Stimulated activated CD8-positive, alpha-beta memory T cell treated with anti-CD3 and anti-CD28 coated beads, Interleukin-15, amount 100 ng/mL, for 4 hours (primary cell): Measurements from ENCODE around the gene TPRG1.

Experiments used
- DNase-seq, 2 donors: peaks; one replicate each; pipeline ENCODE4 v3.0.0-alpha.2; 2020; ENCODE audit warnings: low read depth in 2 of 2

TPRG1 gene

GRCh38 chr3:189165092-189165612 lies 6.6 kb upstream of the TPRG1 start:
- no peak for DNase-seq

- no peak for DNase-seq
Measured at GRCh38 chr3:189166321-189166720, 5.5 kb upstream of the TPRG1 start.

DNA sequence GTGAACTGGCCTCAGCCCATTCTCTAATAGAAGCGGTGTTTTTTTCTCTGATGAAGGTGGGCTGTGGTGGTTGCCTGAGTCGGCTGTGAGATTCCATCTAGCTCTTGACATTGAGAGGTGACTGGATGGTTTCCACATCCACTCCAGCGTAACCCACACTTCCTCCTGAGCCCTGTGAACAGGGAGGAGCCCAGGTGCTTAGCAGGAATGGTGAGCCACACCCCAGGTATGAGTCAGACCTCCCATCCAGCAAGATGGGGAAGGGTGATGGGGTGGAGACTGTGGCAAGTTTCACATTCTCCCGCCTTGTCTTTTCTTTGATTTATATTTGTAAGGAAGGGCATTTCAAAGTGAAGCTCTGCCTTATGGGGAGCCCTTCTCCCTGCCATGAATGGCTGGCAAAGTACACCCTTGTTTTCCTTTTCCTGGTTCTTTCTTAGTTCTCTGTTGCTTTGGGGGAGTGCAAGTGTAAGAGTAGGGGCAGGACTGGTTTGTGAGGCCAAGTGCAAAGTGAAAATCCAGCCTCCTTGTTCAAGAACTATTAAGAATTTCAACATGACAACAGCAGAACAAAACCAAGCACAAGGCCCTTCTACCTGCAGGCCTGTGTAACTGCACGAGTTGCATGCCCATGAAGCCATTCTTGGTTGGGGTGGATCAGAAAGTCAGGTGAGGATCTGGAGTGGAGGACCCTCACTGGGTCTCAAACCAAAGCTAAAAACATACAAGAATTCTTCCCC lies 4.6 kb upstream of the TPRG1 start:
- DNase-seq: no peak

GRCh38 chr3:189168711-189169110 lies 3.1 kb upstream of the TPRG1 start:
- no peak for DNase-seq

DNA sequence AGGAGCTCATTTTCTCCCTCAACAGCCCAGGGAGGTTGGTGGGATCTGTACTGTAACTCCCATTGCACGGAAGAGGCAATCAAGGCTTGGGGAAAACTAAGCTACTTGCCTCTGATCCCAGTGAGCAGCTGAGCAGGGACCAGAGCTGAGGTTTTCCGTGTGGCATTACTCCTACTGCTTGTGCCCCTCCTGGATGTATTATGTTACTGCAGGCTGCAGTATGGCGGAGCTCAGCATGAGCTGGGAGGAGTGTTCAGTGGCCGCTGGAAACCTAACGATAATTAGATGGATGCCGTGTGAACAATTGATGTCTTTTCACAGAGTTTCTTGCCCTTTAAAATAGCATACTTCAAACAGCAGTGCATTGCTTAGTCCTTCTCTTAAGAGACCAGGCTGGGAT lies 2.0 kb upstream of the TPRG1 start:
- DNase-seq: no peak

DNA sequence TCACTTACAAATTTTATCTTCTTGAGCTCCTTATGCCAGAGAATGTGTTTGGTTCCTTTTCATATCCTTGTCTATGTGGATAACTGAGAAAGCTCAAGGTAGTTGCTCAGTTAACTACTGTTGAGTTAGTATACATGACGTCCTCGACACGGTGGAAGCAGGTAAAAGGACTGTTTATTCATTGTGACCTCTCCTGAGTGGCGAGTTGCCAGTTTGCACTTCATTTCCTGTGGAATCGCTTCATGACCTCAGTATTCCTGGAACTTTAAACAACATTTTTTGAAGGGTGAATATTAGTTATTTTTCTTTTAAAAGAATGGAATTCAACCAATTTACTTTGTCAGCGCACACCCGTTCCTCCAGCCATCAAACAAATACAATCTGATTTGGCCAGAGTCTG lies 1.2 kb upstream of the TPRG1 start:
- no peak for DNase-seq

DNA sequence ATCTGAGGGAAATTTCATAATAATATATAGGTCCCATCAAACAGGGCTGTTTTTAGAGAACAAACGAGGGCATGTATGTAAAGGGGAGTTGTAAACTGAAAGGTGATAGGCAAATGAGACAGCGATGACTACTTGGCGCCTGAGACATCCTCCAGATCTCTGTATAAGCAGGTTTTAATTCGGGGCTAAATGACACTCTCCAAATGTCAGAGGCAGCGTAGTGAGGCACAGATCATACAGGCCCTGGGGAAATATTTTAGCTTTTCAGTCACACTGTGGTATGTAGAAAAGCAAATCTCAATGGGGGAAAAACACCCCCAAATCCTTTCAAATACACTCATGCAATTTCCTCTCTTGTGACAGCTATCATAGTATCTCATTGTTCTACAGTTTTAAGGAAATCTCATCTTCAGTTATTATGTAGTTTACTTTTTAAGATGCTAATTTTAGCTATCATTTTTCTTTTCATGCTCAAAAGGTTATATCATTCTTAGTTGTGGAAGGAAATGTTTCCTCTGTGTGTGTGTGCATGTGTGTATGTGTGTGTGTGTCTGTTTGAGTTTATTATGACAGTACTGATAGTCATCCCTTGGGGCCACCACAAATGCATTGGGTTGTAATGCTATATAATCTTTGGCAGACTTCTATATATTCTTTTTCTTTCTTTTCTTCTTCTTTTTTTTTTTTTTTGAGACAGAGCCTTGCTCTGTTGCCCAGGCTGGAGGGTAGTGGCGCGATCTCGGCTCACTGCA lies 1.1 kb downstream of the TPRG1 start:
- DNase-seq: no peak

GRCh38 chr3:189184566-189184965 lies 12.8 kb downstream of the TPRG1 start:
- DNase-seq: no peak

DNA sequence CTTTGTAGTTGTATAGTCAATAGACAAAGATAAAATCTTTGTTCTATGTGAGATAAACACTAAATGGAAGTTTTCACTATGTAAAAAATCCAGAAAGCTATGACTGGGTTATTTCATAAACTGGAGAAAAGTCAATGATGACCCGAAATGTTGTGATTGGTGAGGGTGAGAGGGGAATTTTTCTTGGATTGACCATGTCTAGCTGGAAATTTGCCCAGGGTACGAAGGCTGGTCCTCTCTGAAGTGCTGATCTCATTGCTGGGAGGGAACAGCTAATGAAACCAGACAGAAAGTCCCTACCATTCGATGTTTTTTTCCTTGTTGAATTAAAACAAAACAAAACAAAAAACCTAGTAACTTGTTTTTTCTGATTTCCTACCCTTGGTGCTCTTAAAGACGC lies 14.3 kb downstream of the TPRG1 start:
- no peak for DNase-seq

DNA sequence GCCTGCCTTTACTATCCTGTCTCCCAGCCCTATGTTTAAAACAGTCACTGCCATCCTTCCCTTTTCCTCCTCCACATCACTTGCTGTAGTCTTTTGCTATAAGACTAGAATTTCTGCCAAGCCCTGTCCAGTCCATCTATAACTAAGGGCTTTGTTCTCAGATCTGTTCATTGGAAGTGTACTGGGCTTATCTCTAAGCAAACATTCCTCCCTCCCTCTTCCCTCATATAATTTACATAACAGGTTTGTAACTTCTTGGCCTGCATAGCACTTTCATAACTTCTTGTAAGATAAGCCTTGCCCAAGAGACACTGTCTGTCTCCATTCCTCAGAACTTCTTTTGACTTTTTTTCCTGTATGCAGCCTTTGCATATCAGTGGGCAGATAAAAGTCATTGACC lies 16.7 kb downstream of the TPRG1 start:
- DNase-seq: no peak

GRCh38 chr3:189192725-189193124 lies 21.0 kb downstream of the TPRG1 start:
- DNase-seq: no peak

DNA sequence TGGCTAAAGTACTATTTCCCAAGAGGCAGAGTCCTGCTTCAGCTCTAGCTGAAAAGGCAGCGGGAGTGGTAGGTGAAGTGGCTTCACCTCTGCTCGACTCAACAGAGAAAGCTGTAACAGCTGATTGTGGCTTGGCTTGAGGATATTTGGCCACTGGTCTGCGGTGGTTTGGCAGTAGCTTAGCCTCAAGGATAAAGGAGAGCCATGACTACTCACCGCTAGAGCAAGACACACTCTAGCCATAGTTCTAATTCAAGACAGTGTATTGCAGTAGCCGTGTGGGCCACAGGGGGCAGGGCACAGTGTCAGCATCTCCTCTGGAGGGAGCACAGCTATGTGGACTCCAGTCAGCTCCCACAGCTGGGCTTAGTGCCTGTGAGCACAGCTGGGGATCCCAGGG lies 23.5 kb downstream of the TPRG1 start:
- no peak for DNase-seq

- DNase-seq: no peak
Measured at GRCh38 chr3:189202106-189202505, 30.3 kb downstream of the TPRG1 start.

DNA sequence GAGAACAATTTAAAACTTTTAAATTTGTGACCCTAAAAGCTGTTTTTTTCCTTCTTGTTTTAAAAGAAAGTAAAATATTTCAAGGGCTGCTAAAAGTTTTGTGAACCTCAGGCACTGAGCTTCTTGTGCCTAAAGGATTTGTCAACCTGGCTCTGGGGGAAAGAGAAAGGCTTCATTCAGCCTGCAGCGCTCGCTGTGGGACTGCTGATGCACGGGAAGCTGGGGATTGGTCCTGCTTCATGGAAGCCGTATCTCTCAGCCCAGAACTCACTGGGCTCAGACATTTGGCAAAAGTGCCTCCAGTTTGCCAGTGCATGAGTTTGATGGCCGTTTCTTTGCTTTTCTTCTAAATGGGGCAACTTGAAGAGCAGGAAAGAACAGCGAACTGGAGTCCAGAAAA lies 30.8 kb downstream of the TPRG1 start:
- no peak for DNase-seq

DNA sequence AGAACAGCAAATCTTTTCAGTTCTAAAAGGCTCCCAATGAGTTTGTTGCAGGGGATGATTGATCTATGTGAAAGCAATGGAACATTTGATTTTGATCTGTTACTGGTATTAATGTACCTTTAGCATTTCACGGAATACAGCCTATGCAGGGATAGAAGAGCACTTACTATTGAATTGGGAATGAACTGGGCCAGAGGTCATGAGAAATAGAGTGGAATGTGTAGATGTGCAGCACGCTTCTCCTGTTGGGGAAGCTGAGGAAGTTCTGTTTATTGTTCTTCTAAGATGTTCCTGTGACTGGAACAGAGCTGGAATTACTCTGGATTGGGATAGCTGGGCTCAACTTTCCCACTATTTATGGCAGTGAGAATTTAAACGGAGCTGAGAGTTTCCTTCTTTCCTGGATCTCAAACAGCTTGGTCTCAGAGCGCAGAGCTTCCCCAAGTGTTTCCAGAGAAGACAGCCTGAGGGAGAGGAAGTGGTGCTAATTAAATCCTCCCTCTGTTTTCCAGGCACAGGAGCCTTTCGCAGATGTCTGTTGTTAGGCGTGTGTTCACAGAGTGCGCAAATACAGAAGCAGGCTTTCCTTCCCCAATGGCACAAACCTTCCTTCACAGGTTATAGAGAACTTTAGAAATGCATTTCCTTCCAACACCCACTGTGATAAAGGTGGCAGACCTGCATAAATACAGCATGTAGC lies 32.5 kb downstream of the TPRG1 start:
- DNase-seq: no peak

- DNase-seq: no peak
Measured at GRCh38 chr3:189204937-189205336, 33.2 kb downstream of the TPRG1 start.

GRCh38 chr3:189210251-189210770 lies 38.5 kb downstream of the TPRG1 start:
- DNase-seq: no peak

- DNase-seq: no peak
Measured at GRCh38 chr3:189212681-189213080, 40.9 kb downstream of the TPRG1 start.

GRCh38 chr3:189214651-189215050 lies 42.9 kb downstream of the TPRG1 start:
- no peak for DNase-seq

DNA sequence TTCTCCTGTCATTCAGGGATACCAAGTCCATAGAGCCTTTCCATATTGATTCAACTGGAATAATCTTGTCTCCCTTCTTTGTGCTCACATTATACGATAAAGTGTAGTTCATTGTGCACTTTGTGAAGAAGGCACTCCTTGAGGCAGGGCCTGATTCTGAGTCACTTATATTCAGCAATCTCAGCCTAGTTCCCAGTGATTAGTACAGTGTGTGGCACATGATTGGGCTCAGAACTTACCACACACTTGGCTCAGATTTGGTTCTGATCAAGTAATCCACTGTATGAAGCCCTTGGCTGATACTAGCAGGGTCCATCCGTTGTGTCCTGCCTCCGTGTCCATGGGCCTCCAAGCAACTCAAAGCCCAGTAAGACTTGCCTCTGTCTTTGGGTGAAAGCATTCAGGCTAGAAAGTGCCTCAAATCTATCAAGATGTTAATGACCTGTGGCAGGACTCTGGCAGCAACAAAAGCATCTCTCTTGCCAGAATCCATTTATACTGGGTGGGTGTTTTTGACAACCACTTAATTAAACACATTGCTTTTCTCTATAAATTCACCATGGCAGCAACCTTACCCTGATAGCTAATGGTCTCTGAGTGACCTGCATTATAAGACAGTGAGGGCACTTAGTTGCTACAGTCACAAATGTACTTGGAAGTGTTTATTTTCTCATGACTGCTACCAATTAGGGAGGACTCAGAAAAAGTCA lies 51.3 kb downstream of the TPRG1 start:
- DNase-seq: no peak

GRCh38 chr3:189225431-189225830 lies 53.7 kb downstream of the TPRG1 start:
- no peak for DNase-seq

DNA sequence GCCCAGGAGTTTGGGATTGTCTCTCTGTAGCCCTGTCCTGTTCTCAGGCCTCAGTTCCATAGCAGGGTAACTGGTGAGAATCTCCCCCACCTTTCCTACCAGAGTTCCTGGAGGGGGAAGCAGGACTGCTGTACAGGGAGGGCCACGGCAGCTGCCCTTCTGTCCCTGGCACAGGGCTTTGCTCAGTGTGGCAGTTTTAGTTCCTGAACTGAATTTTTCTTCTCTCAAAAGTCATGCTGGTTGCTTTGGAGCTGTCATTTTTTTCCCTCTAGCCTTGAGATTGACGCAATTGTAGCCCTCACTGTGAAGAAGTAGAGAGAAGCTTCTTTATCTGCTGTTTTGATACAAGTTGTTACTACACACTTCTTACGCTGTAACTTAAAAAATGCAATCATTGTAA lies 55.5 kb downstream of the TPRG1 start:
- no peak for DNase-seq
